DMS153 treated with DMSO at 0.1 percent for 48 hours (cell line): ENCODE measurements around the gene ANAPC15.
A peak's percentile ranks its signal among the peaks of the same experiment; 100 is the strongest.

Source experiments
- DNase-seq: peaks from one replicate; lab custom pipeline; 2025; ENCODE audit not compliant: unreplicated experiment; lab: John Stamatoyannopoulos, UW

Gene ANAPC15

DNA sequence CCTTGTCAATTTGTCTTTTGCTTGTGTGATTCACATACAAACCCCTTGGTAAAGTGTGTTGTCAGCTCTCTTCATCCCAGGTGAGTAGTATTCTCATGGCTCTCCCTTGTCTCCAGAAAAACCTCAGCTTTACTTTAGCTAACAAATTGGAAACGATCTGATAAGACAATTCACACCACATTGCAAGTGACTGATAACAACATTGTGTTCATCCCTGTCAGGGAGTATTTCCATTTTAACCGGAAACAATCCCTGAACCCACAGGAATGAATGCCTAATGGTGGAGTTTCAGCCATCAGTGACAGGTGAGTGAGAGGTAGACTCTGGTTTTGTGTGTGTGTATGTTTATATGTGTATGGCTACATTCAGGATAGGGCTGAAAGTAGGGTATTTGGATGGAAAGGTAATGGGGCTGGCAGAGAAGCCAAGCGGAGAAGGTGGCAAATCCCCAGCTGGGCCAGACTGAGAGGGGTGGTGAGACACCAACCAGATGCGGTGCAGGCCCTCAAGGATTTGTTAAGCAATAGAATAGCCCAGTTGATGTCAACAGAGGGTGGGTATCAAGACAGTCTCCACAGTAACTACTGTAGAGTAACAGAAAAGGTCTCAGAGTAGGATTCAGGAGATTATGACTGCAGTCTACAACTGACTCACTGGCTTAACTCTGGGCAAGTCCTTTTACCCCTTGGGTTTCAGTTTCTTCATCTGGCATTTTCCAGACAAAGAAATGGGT, 24.3 kb downstream of the ANAPC15 start:
- DNase-seq, result no peak

- no peak for DNase-seq
Observed at GRCh38 chr11:72085621-72086351, 26.7 kb downstream of the ANAPC15 start.

DNA sequence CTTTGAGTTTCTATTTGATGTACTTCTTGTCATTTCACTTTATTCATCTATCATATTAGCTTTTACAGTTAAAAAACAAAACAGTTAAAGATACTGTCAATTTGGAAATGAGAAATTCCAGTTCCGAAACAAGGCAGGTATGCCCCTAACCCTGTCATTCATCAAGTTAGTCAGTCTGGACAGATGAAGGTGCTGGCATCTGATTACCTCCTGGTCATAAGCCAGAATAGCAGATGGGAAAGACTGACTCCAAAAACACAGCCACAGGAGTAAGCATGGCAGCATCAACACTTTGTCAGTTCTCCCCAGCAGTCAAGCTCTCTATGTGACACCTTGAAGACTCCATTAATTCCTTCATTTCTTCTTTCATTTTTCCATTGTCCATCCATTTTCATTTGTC, 27.5 kb downstream of the ANAPC15 start:
- DNase-seq, result no peak

DNA sequence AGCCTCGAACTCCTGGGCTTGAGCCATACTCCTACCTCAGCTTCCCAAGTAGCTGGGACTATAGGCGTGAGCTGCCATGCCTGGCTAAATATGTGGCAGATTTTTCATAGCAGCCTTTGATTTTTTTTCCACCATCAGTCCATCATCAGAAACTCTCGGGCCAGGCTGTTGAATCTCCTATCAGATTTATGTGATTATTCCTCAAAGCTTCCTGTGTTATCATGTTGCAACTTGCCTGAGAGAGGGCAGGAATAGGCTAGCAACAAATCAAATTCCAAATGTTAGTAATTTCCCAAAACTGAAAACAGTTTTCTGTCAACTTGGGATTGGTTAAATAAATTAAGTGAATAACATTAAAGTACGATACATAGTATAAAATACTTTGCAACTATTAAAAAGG, 28.4 kb downstream of the ANAPC15 start:
- DNase-seq, result no peak

DNA sequence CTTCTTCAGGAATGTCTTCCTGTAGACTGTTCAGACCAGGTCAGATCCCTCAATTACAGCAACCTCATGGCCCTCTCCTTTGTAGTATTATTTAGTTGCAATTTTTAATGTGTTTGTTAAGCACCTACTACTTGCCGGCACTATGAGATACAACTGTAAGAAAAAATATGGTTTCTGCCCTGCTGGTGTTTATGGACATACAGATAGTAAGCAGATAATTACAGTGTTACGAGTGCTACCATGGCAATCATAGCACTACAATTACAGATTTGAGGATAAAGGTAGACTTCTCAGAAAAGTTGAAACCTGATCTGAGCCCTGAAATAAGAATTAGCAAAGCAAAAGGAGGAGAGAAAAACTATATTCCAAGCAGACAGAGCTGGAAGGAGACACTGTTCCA, 29.1 kb downstream of the ANAPC15 start:
- DNase-seq, result no peak

DNA sequence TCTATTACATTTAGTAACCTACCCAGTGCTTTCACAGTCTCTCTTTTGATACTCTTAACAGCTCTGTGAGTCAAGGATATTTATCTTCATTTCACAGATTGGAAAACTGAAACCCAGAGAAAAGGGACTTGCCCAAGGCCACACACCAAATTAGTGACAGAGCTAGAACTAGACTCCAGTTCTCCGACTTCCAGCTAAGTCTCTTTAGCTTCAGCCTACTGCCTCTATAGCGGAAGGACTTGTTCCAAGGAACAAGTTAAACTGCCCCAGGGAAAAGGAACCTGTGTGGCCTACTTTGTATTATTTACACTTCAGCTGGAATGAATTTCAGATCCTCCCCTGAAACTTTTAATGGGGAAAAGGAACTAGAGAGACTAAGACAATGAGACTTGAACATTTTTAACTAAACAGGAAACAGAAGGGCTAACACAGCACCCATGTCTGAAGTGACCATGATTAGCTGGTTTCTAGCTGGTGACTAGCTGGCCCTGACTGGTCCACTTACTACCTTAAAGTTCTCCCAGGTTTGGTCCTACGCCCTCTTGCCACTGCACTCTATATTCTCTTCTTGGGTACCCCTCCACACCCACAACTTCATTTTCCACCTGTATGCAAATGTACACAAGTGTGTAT, 30.6 kb downstream of the ANAPC15 start:
- DNase-seq, result no peak

DNA sequence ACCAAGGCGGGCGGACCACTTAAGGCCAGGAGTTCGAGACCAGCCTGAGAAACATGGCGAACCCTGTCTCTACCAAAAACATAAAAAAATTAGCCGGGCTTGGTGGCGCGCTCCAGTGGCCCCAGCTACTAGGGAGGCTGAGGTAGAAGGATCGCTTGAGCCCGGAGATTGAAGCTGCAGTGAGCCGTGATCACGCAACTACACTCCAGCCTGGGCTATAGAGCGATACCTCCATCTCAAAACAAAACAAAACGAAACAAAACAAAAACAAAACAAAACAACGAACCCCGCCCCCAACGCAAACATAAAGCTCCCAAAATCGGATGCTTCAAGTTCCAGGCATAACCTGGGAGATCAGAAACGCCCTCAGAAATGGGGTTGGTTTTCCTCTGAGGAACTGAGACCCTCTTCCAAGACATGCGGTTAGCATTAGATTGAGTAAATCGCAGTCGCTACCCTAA, 31.3 kb downstream of the ANAPC15 start:
- DNase-seq, result no peak

DNA sequence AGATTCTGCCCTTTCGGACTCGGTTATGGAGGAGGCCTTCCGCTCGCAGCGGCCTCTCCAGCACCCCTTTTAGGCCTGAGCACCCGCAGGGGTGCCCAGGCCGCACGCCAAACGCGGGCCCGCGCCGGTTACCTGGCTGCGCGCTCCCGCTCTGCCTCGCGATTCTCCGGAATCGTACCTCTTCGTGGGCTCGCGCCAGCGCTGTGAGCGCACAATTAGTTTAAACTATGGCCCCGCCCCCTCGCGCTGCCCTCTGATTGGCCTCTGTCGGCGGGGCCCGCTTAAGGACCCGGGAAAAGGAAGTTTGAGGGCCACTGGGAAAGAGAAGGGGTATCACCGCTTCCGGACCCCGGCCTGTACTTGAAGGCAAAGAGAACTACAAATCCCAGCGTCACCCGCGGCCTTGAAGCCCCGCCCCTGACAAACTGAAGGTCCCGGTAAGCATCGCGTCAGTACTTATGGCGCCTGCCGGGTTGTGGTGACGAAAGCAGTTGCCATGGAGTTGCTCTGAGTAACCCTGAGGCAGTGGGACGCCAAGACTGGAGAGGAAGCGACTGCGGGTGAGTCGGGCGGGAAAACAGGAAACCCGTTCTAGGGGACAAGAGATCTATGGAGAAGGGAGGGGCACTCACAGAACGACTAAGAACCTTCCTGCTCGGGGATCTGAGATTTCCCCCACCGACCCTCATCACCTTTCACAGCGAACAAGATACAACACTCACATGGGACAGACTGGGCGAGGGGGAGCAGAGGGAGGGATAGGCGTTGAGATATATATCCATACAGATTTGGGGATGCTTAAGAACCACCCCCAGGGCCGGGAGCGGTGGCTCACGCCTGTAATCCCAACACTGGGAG, 31.9 kb downstream of the ANAPC15 start, which contains the start of the genes LRRC51 and NUMA1:
Gene LRRC51, plus strand, starts transcription at position 525 of the 858 bp plus-strand sequence. CDS start 8,234 bp downstream, outside the sequence.
Gene NUMA1, minus strand, starts transcription at position 217 of the 858 bp plus-strand sequence. CDS start 44,599 bp downstream, outside the sequence.
- DNase-seq, result peak; percentile 99

DNA sequence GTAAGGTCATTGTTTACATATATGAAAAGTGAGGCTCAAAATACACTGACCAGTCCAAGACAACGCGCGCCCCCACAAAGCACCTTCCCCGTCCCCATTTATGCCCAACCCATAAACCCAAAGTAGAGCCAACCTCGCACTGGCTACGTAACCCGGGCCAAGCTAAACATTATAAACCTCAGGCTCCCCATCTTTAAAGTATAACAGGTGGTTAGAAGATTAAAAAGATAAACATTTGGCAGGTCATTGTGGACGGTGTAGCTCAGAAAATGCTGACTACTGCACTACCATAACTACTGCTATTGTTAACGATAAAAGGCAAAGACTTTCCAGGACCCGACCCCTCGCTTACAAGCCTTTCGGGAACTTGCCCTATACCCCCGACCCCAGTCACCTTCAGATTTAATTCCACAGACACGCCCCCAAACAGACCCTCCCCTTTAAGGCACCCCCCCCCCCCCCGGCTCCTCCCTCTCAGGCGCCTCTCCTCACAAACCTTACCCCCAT, 32.6 kb downstream of the ANAPC15 start:
- DNase-seq, result no peak

GRCh38 chr11:72078477-72078876, 34.0 kb downstream of the ANAPC15 start:
- no peak for DNase-seq

DNA sequence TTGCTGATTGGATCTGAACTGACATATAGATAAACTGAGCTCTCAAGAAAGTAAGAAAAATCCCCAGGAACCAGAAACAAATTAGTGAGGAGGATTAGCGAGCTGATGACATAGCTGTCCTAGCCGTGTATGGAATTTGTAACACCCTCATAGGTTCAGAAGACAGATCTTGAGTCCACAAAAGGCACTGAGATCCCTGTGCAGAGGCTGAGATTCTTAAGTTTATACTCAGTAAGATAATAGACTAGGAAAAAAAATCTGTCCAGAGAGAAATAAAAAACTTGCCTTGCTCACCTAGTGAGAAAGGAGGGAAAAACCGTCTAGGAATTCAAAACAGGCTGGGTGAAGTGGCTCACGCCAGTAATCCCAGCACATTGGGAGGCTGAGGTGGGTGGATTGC, 36.7 kb downstream of the ANAPC15 start:
- DNase-seq, result no peak

- DNase-seq, result no peak
Observed at GRCh38 chr11:72075109-72075508, 37.4 kb downstream of the ANAPC15 start.

GRCh38 chr11:72072348-72072747, 40.1 kb downstream of the ANAPC15 start:
- no peak for DNase-seq

DNA sequence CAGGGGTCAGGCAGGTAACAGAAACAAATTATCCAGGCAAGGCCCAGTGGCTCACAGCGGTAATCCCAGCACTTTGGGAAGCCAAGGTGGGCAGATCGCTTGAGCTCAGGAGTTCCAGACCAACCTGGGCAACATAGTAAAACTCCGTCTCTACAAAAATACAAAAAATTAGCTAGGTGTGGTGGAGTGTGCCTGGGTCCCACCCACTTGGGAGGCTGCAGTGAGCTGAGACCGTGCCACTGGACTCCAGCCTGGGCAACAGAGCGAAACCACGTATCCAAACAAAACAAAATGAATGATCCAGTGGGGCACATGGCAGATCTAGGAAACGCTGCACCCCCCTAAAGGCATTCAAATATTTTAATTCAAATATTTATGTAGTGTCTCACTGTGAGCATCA, 42.0 kb downstream of the ANAPC15 start:
- DNase-seq, result no peak

- no peak for DNase-seq
Observed at GRCh38 chr11:72069787-72070251, 42.7 kb downstream of the ANAPC15 start.

DNA sequence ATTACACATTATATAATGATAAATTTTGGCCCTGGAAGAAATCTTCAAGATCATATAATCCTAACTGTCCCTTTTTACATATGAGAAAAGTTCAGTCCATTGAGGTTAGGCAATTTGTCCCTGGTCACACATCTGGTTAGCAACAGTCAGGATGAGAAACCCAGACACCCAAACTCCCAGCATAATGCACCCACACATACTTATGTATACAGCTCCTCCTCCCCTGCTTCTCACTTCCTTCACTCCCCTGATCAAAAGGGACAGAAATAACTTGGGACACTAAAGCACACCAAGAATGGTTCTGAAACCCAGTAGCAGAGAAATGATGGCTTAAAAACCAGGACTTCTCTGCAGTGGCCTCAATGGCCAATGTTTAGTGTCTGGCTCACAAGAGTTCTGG, 43.3 kb downstream of the ANAPC15 start:
- no peak for DNase-seq

DNA sequence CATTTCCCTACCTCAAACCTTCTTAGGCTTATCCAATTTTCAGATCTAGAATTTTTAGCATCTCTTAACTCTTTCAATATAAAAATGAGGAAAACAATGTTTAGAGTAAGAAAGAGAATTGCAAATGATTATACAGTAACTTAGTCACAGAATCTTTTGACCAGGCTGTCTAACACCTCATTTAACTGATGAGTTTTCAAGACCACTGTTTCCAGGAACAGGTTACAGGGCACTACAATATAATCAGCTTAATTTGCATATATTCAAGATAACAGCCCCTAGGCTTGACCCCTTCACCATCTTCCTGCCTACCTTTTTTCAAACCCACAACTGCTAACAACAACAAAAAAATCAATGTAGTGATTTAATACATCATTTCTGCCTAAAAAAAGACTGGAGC, 44.8 kb downstream of the ANAPC15 start:
- DNase-seq, result no peak

DNA sequence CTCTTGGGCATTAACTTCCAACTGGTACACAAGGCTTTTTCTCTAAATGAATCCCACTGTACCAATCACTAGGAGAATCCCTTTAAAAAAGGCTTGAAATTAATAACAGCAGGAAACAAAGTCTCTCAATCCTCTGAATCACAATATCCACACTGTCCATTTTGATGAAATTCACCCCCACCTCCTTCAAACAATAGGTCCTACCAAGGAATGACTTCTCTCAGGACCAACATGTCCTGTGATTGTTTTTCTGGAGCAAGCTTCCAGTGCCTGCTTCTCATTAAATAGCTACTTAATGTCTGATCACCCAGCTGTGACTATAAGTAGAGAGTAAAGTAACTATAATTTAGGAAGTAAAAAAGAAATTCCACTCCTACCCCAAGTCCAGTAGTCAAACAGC, 45.2 kb downstream of the ANAPC15 start:
- DNase-seq, result no peak

DNA sequence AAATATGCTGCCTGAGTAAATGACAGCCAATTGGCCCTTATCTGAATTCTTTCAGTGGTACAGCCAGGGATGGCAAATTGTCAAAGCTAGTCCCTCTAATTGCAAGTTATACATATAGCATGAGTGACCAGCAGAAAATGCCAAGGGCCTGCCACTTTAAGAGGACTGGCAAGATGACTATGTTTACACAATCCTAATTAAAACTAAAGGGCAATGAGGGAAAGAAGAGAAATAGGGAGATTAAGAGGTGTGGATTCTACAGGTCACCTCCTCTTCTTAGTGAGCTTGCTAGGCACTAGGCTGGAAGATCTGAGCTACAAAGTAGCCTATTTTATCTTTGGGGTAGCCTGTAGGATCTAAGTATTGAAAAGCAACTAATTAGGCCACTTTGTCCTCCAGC, 45.6 kb downstream of the ANAPC15 start:
- DNase-seq, result no peak

- DNase-seq, result no peak
Observed at GRCh38 chr11:72061739-72062396, 50.6 kb downstream of the ANAPC15 start.
